Measurements from ENCODE around the gene UBE2J1.
"Not testable (repeated sequence)": the region's sequence is repeated elsewhere in the genome, so short reads cannot be mapped to it uniquely, and the experiment has no call there.

Gene UBE2J1

DNA sequence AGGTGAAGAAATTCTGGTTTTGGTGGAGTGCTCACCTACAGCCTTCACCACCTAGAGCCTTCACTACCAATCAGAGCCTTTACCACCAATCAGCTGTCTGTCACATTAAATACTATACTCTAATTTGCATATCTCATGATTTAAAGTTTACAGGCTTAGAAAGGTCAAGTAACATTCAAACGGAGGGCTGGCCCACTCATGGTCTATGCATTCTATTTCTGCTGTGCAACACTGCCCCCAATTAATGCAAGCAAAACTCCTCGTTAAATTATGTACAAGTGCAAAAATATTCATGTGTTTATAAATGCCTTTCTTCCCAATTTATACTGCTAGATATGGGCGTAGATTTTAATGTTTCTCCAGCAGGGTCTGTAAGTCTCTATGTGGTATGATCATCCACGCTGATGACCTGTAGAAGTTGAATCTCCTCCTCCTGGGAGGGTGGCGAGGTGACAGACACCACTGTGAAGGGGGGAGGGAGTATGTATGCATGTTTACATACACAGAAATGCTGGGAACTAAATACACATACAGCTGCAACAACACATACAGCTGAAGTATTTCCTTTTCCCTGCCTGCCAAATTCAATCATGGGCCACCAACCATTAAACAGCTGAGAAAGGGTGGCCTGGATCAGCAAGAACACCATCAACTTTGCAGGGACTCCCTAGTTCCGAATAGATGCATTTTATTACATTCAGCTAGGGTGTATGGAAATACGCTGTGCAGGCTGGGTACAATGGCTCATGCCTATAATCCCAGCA, 46.4 kb upstream of the UBE2J1 start:
- no peak for ATAC-seq
- TF ChIP-seq ZNF8 (CRISPR knock-in tag; IDR thresholded peaks at IDR 0.05) (no peak), ARNTL (CRISPR knock-in tag; IDR thresholded peaks at IDR 0.05; ENCODE audit: borderline replicate concordance, low read depth) (no peak), ESRRG (CRISPR knock-in tag; IDR thresholded peaks at IDR 0.05) (no peak), OSR1 (CRISPR knock-in tag; IDR thresholded peaks at IDR 0.05) (no peak), PPARA (CRISPR knock-in tag; IDR thresholded peaks at IDR 0.05; ENCODE audit: borderline replicate concordance) (no peak), TSHZ2 (CRISPR knock-in tag; IDR thresholded peaks at IDR 0.05) (no peak), POU6F1 (CRISPR knock-in tag; IDR thresholded peaks at IDR 0.05; ENCODE audit: borderline replicate concordance, low read depth) (no peak), ISL1 (CRISPR knock-in tag; IDR thresholded peaks at IDR 0.05) (no peak), ZFP3 (CRISPR knock-in tag; IDR thresholded peaks at IDR 0.05) (no peak)
- TF ChIP-seq, protein P1, sequence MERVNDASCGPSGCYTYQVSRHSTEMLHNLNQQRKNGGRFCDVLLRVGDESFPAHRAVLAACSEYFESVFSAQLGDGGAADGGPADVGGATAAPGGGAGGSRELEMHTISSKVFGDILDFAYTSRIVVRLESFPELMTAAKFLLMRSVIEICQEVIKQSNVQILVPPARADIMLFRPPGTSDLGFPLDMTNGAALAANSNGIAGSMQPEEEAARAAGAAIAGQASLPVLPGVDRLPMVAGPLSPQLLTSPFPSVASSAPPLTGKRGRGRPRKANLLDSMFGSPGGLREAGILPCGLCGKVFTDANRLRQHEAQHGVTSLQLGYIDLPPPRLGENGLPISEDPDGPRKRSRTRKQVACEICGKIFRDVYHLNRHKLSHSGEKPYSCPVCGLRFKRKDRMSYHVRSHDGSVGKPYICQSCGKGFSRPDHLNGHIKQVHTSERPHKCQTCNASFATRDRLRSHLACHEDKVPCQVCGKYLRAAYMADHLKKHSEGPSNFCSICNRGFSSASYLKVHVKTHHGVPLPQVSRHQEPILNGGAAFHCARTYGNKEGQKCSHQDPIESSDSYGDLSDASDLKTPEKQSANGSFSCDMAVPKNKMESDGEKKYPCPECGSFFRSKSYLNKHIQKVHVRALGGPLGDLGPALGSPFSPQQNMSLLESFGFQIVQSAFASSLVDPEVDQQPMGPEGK (CRISPR knock-in tag; IDR thresholded peaks at IDR 0.05; ENCODE audit: borderline replicate concordance): no peak
- TF ChIP-seq, protein P2, sequence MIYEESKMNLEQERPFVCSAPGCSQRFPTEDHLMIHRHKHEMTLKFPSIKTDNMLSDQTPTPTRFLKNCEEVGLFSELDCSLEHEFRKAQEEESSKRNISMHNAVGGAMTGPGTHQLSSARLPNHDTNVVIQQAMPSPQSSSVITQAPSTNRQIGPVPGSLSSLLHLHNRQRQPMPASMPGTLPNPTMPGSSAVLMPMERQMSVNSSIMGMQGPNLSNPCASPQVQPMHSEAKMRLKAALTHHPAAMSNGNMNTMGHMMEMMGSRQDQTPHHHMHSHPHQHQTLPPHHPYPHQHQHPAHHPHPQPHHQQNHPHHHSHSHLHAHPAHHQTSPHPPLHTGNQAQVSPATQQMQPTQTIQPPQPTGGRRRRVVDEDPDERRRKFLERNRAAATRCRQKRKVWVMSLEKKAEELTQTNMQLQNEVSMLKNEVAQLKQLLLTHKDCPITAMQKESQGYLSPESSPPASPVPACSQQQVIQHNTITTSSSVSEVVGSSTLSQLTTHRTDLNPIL (CRISPR knock-in tag; IDR thresholded peaks at IDR 0.05; ENCODE audit: low read depth): no peak

- ATAC-seq: not testable (repeated sequence)
These were observed 45.4 kb upstream of the UBE2J1 start for GRCh38 chr6:89397884-89398283.

DNA sequence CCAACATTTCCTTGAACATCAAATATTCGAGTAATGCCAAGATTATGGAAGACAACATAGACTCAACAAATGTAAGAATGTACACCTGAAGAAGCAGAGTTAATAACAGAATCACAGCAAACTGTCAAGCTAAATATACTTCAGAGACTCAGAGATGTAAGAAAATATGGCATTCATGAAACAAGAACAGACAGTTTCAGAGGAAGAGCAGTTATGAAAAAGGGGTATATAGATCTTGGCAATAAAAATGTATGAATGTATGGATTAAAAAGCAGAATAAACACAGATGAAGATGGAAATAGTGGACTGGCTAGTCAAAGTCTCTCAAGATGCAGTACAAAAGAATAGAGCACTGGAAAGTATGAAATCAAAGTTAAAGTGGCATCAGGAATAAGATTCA, 41.1 kb upstream of the UBE2J1 start:
- no peak for ATAC-seq
- TF ChIP-seq ZFP3 (CRISPR knock-in tag; IDR thresholded peaks at IDR 0.05) (no peak), PPARA (CRISPR knock-in tag; IDR thresholded peaks at IDR 0.05; ENCODE audit: borderline replicate concordance) (no peak), CSDC2 (CRISPR knock-in tag; IDR thresholded peaks at IDR 0.05) (no peak)

GRCh38 chr6:89392823-89393222, 40.3 kb upstream of the UBE2J1 start:
- TF ChIP-seq ZFP3 (CRISPR knock-in tag; IDR thresholded peaks at IDR 0.05) (no peak), CSRNP3 (CRISPR knock-in tag; IDR thresholded peaks at IDR 0.05) (no peak), ARNTL (CRISPR knock-in tag; IDR thresholded peaks at IDR 0.05; ENCODE audit: borderline replicate concordance, low read depth) (no peak), ZNF8 (CRISPR knock-in tag; IDR thresholded peaks at IDR 0.05) (no peak), POU6F1 (CRISPR knock-in tag; IDR thresholded peaks at IDR 0.05; ENCODE audit: borderline replicate concordance, low read depth) (no peak), ISL1 (CRISPR knock-in tag; IDR thresholded peaks at IDR 0.05) (no peak), ZNF70 (CRISPR knock-in tag; IDR thresholded peaks at IDR 0.05) (no peak), BACH2 (CRISPR knock-in tag; IDR thresholded peaks at IDR 0.05; ENCODE audit: borderline replicate concordance) (no peak), TCF4 (CRISPR knock-in tag; IDR thresholded peaks at IDR 0.05; ENCODE audit: borderline replicate concordance) (no peak)
- TF ChIP-seq, protein P1 (CRISPR knock-in tag; IDR thresholded peaks at IDR 0.05; ENCODE audit: borderline replicate concordance): no peak
- TF ChIP-seq, protein P2 (CRISPR knock-in tag; IDR thresholded peaks at IDR 0.05; ENCODE audit: low read depth): no peak
- ATAC-seq: no peak

All from SK-N-SH treated with all-trans-retinoic acid at 6 μM for 48 hours (cell line).